ENCODE data around the gene ACTC1. TPM values are rescaled to one million over a fixed set of nuclear protein-coding genes. Genes with fewer than 3 reads are reported as not detected.

Gene ACTC1
- polyA plus RNA-seq, 1 donor from 2014 or later, result not detected

GRCh38 chr15:34820110-34820509 is 24.8 kb upstream of the ACTC1 start:
- Histone ChIP-seq H2AFZ (ENCODE audit: low read depth, low read length) (no peak overlapping the region), H3K27me3 (ENCODE audit: insufficient read depth, low read depth, low read length) (no peaks in the 10 kb centered on the region), H3K36me3 (ENCODE audit: insufficient read depth, low read length) (no peaks in the 10 kb centered on the region), H3K4me2 (ENCODE audit: low read length) (no peak overlapping the region), H3K27ac (ENCODE audit: low read length) (no peak overlapping the region), H3K9me3 (ENCODE audit: low read length) (no peaks in the 10 kb centered on the region), H3K79me2 (replicated peaks; ENCODE audit: insufficient read depth, low read length) (no peaks in the 10 kb centered on the region), H3K9me2 (ENCODE audit: insufficient read depth, low read length) (no peaks in the 10 kb centered on the region), H3K4me3 (ENCODE audit: low read length) (no peak overlapping the region), H4K20me1 (ENCODE audit: insufficient read depth) (no peaks in the 10 kb centered on the region), H3K9ac (ENCODE audit: low read length) (no peak overlapping the region), H3F3A (ENCODE audit: insufficient read depth, low read length, poor library complexity, severe bottlenecking) (no peaks in the 10 kb centered on the region)
- TF ChIP-seq POLR2AphosphoS5 (IDR thresholded peaks at IDR 0.05) (no peak), RAD21 (conservative IDR thresholded peaks at IDR 0.05) (no peak), CTCF (IDR thresholded peaks at IDR 0.05; ENCODE audit: poor library complexity, severe bottlenecking) (no peak), TAF1 (IDR thresholded peaks at IDR 0.05; ENCODE audit: low read depth) (no peak), EZH2 (IDR thresholded peaks at IDR 0.05; ENCODE audit: borderline replicate concordance, insufficient read depth, low read length, poor library complexity, severe bottlenecking) (no peak), EP300 (conservative IDR thresholded peaks at IDR 0.05; ENCODE audit: poor library complexity, severe bottlenecking) (no peak), MXI1 (conservative IDR thresholded peaks at IDR 0.05; ENCODE audit: poor library complexity, severe bottlenecking) (no peak), REST (IDR thresholded peaks at IDR 0.05; ENCODE audit: borderline replicate concordance) (no peak), SMC3 (conservative IDR thresholded peaks at IDR 0.05; ENCODE audit: poor library complexity) (no peak)

GRCh38 chr15:34818526-34818925 is 23.2 kb upstream of the ACTC1 start:
- H3K27ac ChIP-seq (ENCODE audit: low read length), result no peak overlapping the region

More at GRCh38 chr15:34818526-34818925, 23.2 kb upstream of the ACTC1 start:
- H3K9ac ChIP-seq (ENCODE audit: low read length), result no peak overlapping the region
- no peaks in the 10 kb centered on the region for H3K36me3 ChIP-seq (ENCODE audit: insufficient read depth, low read length)
- no peaks in the 10 kb centered on the region for H3K79me2 ChIP-seq (replicated peaks; ENCODE audit: insufficient read depth, low read length)
- no peaks in the 10 kb centered on the region for H3K27me3 ChIP-seq (ENCODE audit: insufficient read depth, low read depth, low read length)
- no peak for TF ChIP-seq TAF1 (IDR thresholded peaks at IDR 0.05; ENCODE audit: low read depth)
- TF ChIP-seq POLR2AphosphoS5 (IDR thresholded peaks at IDR 0.05), result no peak
- TF ChIP-seq CTCF (IDR thresholded peaks at IDR 0.05; ENCODE audit: poor library complexity, severe bottlenecking), result no peak
- no peak for TF ChIP-seq RAD21 (conservative IDR thresholded peaks at IDR 0.05)
- TF ChIP-seq EZH2 (IDR thresholded peaks at IDR 0.05; ENCODE audit: borderline replicate concordance, insufficient read depth, low read length, poor library complexity, severe bottlenecking), result no peak
- TF ChIP-seq REST (IDR thresholded peaks at IDR 0.05; ENCODE audit: borderline replicate concordance), result no peak
- H3F3A ChIP-seq (ENCODE audit: insufficient read depth, low read length, poor library complexity, severe bottlenecking), result no peaks in the 10 kb centered on the region
- no peaks in the 10 kb centered on the region for H3K9me3 ChIP-seq (ENCODE audit: low read length)
- H2AFZ ChIP-seq (ENCODE audit: low read depth, low read length), result no peak overlapping the region
- no peak overlapping the region for H3K4me3 ChIP-seq (ENCODE audit: low read length)
- H4K20me1 ChIP-seq (ENCODE audit: insufficient read depth), result no peaks in the 10 kb centered on the region
- H3K9me2 ChIP-seq (ENCODE audit: insufficient read depth, low read length), result no peaks in the 10 kb centered on the region
- no peak overlapping the region for H3K4me2 ChIP-seq (ENCODE audit: low read length)
